HepG2 (cell line): ENCODE results near the gene HES2. TPM values are rescaled to one million over a fixed set of nuclear protein-coding genes. Genes with fewer than 3 reads are reported as not detected.

Source experiments
- CREB3 ChIP-seq: sonication (generic); formaldehyde crosslinking; IDR thresholded peaks from 2 replicates; pipeline ENCODE4 v1.5.0; 2020; ENCODE audit warnings: missing genetic modification reagents
- ETV5 ChIP-seq: IDR thresholded peaks from 2 replicates; pipeline ENCODE4 v1.6.1; 2018; ENCODE audit warnings: missing biosample characterization, missing genetic modification reagents, inconsistent platforms, borderline replicate concordance
- HBP1 ChIP-seq: IDR thresholded peaks from 2 replicates; pipeline ENCODE4 v1.6.1; 2016; ENCODE audit warnings: low read depth, control low read depth
- HIVEP1 ChIP-seq: sonication (generic); formaldehyde crosslinking; IDR thresholded peaks from 2 replicates; pipeline ENCODE4 v1.4.0; 2020; ENCODE audit warnings: mild to moderate bottlenecking, missing genetic modification reagents
- NFAT5 ChIP-seq: sonication (generic); formaldehyde crosslinking; IDR thresholded peaks from 2 replicates; pipeline ENCODE4 v1.4.0; 2020; ENCODE audit warnings: missing genetic modification reagents
- SIX1 ChIP-seq: sonication (generic); formaldehyde crosslinking; IDR thresholded peaks from 2 replicates; pipeline ENCODE4 v1.4.0; 2020; ENCODE audit warnings: missing genetic modification reagents, borderline replicate concordance
- ZNF318 ChIP-seq: sonication (generic); formaldehyde crosslinking; IDR thresholded peaks from 2 replicates; pipeline ENCODE4 v1.4.0; 2020; ENCODE audit warnings: mild to moderate bottlenecking, missing genetic modification reagents
- ZNF572 ChIP-seq: sonication (generic); formaldehyde crosslinking; IDR thresholded peaks from 2 replicates; pipeline ENCODE4 v1.5.1; 2020; ENCODE audit warnings: mild to moderate bottlenecking, missing genetic modification reagents
- ZNF746 ChIP-seq: sonication (generic); formaldehyde crosslinking; IDR thresholded peaks from 2 replicates; pipeline ENCODE4 v1.8.0; 2022; ENCODE audit warnings: mild to moderate bottlenecking, missing genetic modification reagents
- polyA plus RNA-seq, 8 experiments: library from polyadenylated mRNA; depleted of rRNA in 3 of 8; stranded (reverse) in 7 of 8; unstranded in 1 of 8; fragments of >200 nt; fragmentation: Illumina TruSeq in 4 of 8; extraction: Trizol in 4 of 8; gene quantifications; 2 replicates each; pipeline versions ENCODE4 v1.2.1 to v1.2.3, GENCODE V29; 2011 to 2016; ENCODE audit warnings: low read depth in 4 of 8, missing spikeins in 1 of 8, mixed read lengths in 1 of 8; ENCODE audit not compliant: insufficient read depth in 1 of 8
- total RNA-seq, 5 experiments: library from RNA; depleted of rRNA; stranded (reverse); fragments of >200 nt; fragmentation: Illumina TruSeq; extraction: Trizol; gene quantifications; 2 replicates each; pipeline ENCODE4 v1.2.3, GENCODE V29; 2016; ENCODE audit warnings: low read depth in 1 of 5

Gene HES2
- total and polyA plus RNA-seq, 2 of the 13 experiments (the other 11 are each of a cell fraction or from before 2014, with no cell fraction given): 0.11 to 0.17 TPM

GRCh38 chr1:6438047-6438525, 18.4 kb upstream of the HES2 start (continued):
- TF ChIP-seq ZNF318 (0 out of 2 replicates have a peak, but pooled peaks have one; percentile 40), ETV5 (CRISPR knock-in tag) (0 out of 2 replicates have a peak, but pooled peaks have one; percentile 14), NFAT5 (CRISPR knock-in tag) (no peak), ZNF572 (CRISPR knock-in tag) (no peak), ZNF746 (no peak), HBP1 (no peak), SIX1 (CRISPR knock-in tag) (no peak), HIVEP1 (CRISPR knock-in tag) (0 out of 2 replicates have a peak, but pooled peaks have one; percentile 10), CREB3 (CRISPR knock-in tag) (no peak)
